Hematopoietic multipotent progenitor cell treated with erythropoietin and hydrocortisone succinate and interleukin-3 and kit ligand, for 4 days (in vitro differentiated cells): Measurements from ENCODE around the gene CACNG7.

ENCODE experiments used
- DNase-seq: peaks from one replicate; pipeline ENCODE4 v3.0.0-alpha.2; 2015

The CACNG7 gene

GRCh38 chr19:53957448-53958167 lies 48.5 kb downstream of the CACNG7 start:
- DNase-seq: no peak

GRCh38 chr19:53958168-53958571 lies 49.1 kb downstream of the CACNG7 start:
- no peak for DNase-seq

- no peak for DNase-seq
Measured at GRCh38 chr19:53958823-53959757, 50.0 kb downstream of the CACNG7 start.

- DNase-seq: no peak
Measured at GRCh38 chr19:53960187-53960586, 51.1 kb downstream of the CACNG7 start.

GRCh38 chr19:53960886-53961285 lies 51.8 kb downstream of the CACNG7 start:
- DNase-seq: no peak

GRCh38 chr19:53961523-53962356 lies 52.7 kb downstream of the CACNG7 start:
- no peak for DNase-seq

- no peak for DNase-seq
Measured at GRCh38 chr19:53962887-53963431, 53.9 kb downstream of the CACNG7 start, which contains the start of gene CACNG8. Gene CACNG8 (plus strand): TSS chr19:53962937.

GRCh38 chr19:53965091-53965490 lies 56.0 kb downstream of the CACNG7 start:
- DNase-seq: no peak

- DNase-seq: no peak
Measured at GRCh38 chr19:53966931-53967330, 57.9 kb downstream of the CACNG7 start.

GRCh38 chr19:53969366-53969765 lies 60.3 kb downstream of the CACNG7 start:
- no peak for DNase-seq

- peak; percentile 68 for DNase-seq
Measured at GRCh38 chr19:53971673-53972072, 62.6 kb downstream of the CACNG7 start.

- DNase-seq: peak; percentile 92
Measured at GRCh38 chr19:53977429-53977990, 68.4 kb downstream of the CACNG7 start.

GRCh38 chr19:53977991-53978731 lies 69.1 kb downstream of the CACNG7 start:
- DNase-seq: peak; percentile 79

- no peak for DNase-seq
Measured at GRCh38 chr19:53978975-53979801, 70.1 kb downstream of the CACNG7 start.

- no peak for DNase-seq
Measured at GRCh38 chr19:53980539-53981375, 71.7 kb downstream of the CACNG7 start.

- no peak for DNase-seq
Measured at GRCh38 chr19:53981376-53981951, 72.4 kb downstream of the CACNG7 start.

- DNase-seq: peak; percentile 48
Measured at GRCh38 chr19:53982001-53982451, 72.9 kb downstream of the CACNG7 start.

GRCh38 chr19:53982611-53983010 lies 73.5 kb downstream of the CACNG7 start:
- DNase-seq: peak; percentile 70
